SK-N-SH (cell line): ENCODE measurements around the gene EVC.

Experiments used
- NRF1 ChIP-seq: IDR thresholded peaks from 2 replicates; pipeline ENCODE4 v1.6.1; 2012; ENCODE audit warnings: low read depth, mild to moderate bottlenecking, low read length
- RCOR1 ChIP-seq: fragments of 150-350 bp; IDR thresholded peaks from 2 replicates; pipeline ENCODE4 v1.6.1; 2017; ENCODE audit warnings: antibody characterized with exemption, low read length
- SIN3A ChIP-seq: IDR thresholded peaks from 2 replicates; pipeline ENCODE4 v1.6.1; 2012; ENCODE audit warnings: low read depth, mild to moderate bottlenecking, low read length, moderate library complexity, borderline replicate concordance
- TF ChIP-seq, protein P1 (sequence below): fragments of 200-600 bp; sonication (generic); IDR thresholded peaks from 2 replicates; pipeline ENCODE4 v1.6.1; 2017; ENCODE audit warnings: antibody characterized with exemption, mild to moderate bottlenecking, moderate library complexity

DNA sequence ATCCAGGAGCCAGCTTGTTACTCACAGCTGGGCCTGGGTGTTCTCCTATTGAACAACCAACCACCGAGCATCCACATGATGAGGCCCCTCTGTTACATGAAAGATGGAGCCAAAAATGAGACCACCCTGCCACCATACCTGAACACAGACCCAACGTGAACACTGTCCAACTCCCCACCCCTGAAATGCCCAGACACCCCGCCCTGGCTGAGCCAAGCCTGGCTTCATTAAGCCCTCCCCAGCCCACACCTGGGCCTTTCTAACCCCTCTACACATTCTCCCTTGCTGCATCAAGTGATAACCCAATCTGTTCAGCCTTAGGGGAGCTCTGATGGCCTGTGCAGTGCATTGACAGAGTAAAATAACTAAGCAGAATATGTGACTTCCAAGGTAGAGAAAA is 80.7 kb downstream of the EVC start:
- no peak for TF ChIP-seq RCOR1
- TF ChIP-seq, protein P1, sequence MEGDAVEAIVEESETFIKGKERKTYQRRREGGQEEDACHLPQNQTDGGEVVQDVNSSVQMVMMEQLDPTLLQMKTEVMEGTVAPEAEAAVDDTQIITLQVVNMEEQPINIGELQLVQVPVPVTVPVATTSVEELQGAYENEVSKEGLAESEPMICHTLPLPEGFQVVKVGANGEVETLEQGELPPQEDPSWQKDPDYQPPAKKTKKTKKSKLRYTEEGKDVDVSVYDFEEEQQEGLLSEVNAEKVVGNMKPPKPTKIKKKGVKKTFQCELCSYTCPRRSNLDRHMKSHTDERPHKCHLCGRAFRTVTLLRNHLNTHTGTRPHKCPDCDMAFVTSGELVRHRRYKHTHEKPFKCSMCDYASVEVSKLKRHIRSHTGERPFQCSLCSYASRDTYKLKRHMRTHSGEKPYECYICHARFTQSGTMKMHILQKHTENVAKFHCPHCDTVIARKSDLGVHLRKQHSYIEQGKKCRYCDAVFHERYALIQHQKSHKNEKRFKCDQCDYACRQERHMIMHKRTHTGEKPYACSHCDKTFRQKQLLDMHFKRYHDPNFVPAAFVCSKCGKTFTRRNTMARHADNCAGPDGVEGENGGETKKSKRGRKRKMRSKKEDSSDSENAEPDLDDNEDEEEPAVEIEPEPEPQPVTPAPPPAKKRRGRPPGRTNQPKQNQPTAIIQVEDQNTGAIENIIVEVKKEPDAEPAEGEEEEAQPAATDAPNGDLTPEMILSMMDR: no peak
- TF ChIP-seq NRF1: no peak
- TF ChIP-seq SIN3A: no peak
